GM18951 (cell line): ENCODE measurements around the gene MTHFD1L.

Experiments used
- POLR2A ChIP-seq: IDR thresholded peaks from 4 replicates; pipeline ENCODE4 v1.6.1; 2011; ENCODE audit warnings: mild to moderate bottlenecking; ENCODE audit not compliant: insufficient read length, insufficient read depth; ENCODE audit errors: extremely low read depth
- in situ Hi-C: fragments of 300-500 bp; cut with MboI; formaldehyde crosslinking; loops from one replicate; pipeline ENCODE4 v1.12.0; 2022; ENCODE audit warnings: low sequenced_read_pairs, mixed read lengths, inconsistent platforms; ENCODE audit not compliant: unreplicated experiment

MTHFD1L gene

GRCh38 chr6:151139524-151139923 is 274.0 kb downstream of the MTHFD1L start:
- no peak for TF ChIP-seq POLR2A
- in situ Hi-C loops: no loop called here

- in situ Hi-C loops: no loop called here
- no peak for TF ChIP-seq POLR2A
Observed at GRCh38 chr6:151140767-151141166, 275.3 kb downstream of the MTHFD1L start.

DNA sequence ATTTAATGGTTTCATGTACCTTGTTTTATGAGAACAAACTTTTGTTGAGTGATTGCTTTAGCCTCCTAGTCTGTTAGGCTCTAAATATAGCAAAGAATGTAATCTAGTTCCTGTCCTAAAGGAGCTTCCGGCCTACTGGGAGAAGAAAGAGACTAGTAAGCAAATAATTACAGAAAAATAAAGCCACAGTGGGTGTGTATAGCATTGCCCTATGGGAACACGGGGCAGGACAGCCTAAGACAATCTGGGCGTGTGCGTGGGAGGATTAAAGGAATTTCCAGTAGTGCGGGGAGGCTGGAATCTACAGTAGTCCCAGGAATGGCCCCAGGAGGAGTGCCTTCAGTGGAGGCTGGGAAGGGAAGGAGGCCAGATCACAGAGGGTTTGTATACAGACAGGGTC is 276.2 kb downstream of the MTHFD1L start:
- in situ Hi-C loops: no loop called here
- TF ChIP-seq POLR2A: no peak

DNA sequence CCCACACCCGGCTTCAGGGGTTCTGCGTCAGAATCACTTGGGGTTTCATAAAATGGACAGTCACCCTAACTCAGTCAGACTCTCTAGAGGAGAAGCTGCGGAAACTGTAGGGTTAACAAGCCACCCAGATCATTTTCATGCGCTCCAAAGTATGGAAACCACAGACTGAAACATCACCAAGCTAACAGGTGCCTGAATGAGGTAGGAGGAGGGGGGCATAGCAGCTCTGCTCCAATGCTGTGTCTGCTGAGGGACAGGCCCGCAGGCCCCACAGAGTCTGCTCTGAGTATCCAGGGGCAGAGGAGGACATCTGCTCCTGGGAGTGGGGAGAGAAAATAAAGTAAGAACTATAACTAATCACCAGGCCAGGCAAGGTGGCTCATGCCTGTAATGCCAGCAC is 277.2 kb downstream of the MTHFD1L start:
- in situ Hi-C loops: no loop called here
- no peak for TF ChIP-seq POLR2A

GRCh38 chr6:151143337-151143736 is 277.8 kb downstream of the MTHFD1L start:
- in situ Hi-C loops: no loop called here
- TF ChIP-seq POLR2A: no peak

GRCh38 chr6:151143806-151144205 is 278.3 kb downstream of the MTHFD1L start:
- in situ Hi-C loops: no loop called here
- no peak for TF ChIP-seq POLR2A

- in situ Hi-C loops: no loop called here
- TF ChIP-seq POLR2A: no peak
Observed at GRCh38 chr6:151147118-151147832, 281.8 kb downstream of the MTHFD1L start.

GRCh38 chr6:151148111-151148510 is 282.6 kb downstream of the MTHFD1L start:
- no peak for TF ChIP-seq POLR2A
- in situ Hi-C loops: no loop called here

GRCh38 chr6:151149793-151150192 is 284.3 kb downstream of the MTHFD1L start:
- TF ChIP-seq POLR2A: no peak
- in situ Hi-C loops: no loop called here
